Measurements from ENCODE around the gene SPCS2.
"Not testable (repeated sequence)": the region's sequence is repeated elsewhere in the genome, so short reads cannot be mapped to it uniquely, and the experiment has no call there.

Gene SPCS2

DNA sequence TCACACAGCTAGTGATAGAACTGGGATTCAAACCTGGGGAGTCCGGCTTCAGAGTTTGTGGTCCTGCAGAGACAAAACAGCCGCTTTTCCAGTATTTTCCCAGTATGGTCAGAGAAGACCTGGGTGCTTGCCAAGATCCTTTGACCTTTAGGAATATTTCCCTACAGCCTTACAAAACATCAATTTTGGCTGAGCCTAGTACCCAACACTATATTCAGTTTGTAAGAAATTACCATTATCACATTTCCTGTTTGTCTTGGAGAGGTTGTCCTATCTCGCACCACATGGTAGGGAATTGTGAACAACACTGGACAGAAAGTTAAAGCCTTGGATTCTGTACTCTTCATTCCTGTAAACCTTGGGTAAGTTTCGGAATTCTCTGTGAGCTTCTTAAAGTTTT is 29.0 kb downstream of the SPCS2 start:
- no peak for DNase-seq (ENCODE audit: low read depth)
- no peak for TF ChIP-seq CTCF (IDR thresholded peaks at IDR 0.05; ENCODE audit: control insufficient read depth, extremely low read depth, insufficient read depth)

DNA sequence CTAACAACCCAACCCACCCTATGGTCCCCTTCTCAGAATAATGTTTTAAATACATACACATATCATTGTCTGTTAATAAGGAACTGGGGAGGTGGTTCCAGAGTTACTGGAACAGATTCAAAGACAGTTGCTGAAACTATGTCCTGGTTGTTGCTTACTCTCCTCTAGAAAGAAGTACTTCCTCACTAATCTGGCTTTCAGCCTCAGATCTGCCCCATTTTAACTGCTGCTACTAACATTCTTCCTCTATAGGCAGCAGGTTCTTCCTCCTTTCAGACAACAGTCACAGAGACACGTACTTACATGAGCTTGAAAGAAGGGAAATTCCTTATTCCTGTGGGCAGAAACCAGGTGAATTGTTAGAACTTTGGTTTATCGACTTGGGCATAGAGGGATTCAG is 31.6 kb downstream of the SPCS2 start:
- no peak overlapping the region for H3K4me3 ChIP-seq (ENCODE audit: low read depth, low read length)
- no peak for TF ChIP-seq CTCF (IDR thresholded peaks at IDR 0.05; ENCODE audit: control insufficient read depth, extremely low read depth, insufficient read depth)
- no peak for DNase-seq (ENCODE audit: low read depth)

More for the DNA sequence above, 29.0 kb downstream of the SPCS2 start:
- no peak overlapping the region for H3K4me3 ChIP-seq (ENCODE audit: low read depth, low read length)

DNA sequence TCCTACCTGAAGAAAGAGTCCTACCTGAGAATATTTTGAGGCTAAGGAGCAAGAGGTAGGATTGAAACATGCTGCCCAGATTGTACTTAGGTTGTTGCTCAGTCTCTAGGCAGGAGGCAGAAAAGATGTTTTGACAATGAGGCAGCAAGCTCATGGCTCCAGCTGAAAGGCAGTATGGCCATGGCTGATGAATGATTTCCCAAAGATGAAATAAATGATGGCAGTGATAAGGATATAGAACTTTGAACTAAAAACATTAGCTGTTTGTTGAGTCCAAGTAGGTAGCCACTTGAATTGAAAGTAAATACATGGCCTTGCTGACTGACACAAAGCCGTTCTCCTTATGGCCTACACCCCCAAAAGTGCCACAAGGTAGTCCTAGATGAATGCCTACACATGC is 32.8 kb downstream of the SPCS2 start:
- H3K4me3 ChIP-seq (ENCODE audit: low read depth, low read length): no peak overlapping the region
- DNase-seq (ENCODE audit: low read depth): no peak
- TF ChIP-seq CTCF (IDR thresholded peaks at IDR 0.05; ENCODE audit: control insufficient read depth, extremely low read depth, insufficient read depth): no peak

GRCh38 chr11:74984070-74984469 is 35.0 kb downstream of the SPCS2 start:
- TF ChIP-seq CTCF (IDR thresholded peaks at IDR 0.05; ENCODE audit: control insufficient read depth, extremely low read depth, insufficient read depth): no peak
- peak; percentile 81 for DNase-seq (ENCODE audit: low read depth)
- H3K4me3 ChIP-seq (ENCODE audit: low read depth, low read length): no peak overlapping the region

GRCh38 chr11:74984730-74985129 is 35.7 kb downstream of the SPCS2 start:
- no peak for DNase-seq (ENCODE audit: low read depth)

GRCh38 chr11:74988541-74989259 is 39.6 kb downstream of the SPCS2 start, which contains the start of gene NEU3:
Gene NEU3, plus strand, starts transcription at chr11:74988933. Its CDS starts 128 bp downstream, at chr11:74989061.
- no peak for DNase-seq (ENCODE audit: low read depth)
- no peak for TF ChIP-seq CTCF (IDR thresholded peaks at IDR 0.05; ENCODE audit: control insufficient read depth, extremely low read depth, insufficient read depth)
- peak within 1 kb of the TSS; percentile 81 for H3K4me3 ChIP-seq (ENCODE audit: low read depth, low read length)

More at GRCh38 chr11:74984730-74985129, 35.7 kb downstream of the SPCS2 start:
- no peak overlapping the region for H3K4me3 ChIP-seq (ENCODE audit: low read depth, low read length)
- no peak for TF ChIP-seq CTCF (IDR thresholded peaks at IDR 0.05; ENCODE audit: control insufficient read depth, extremely low read depth, insufficient read depth)

- peak overlapping the region; percentile 81 for H3K4me3 ChIP-seq (ENCODE audit: low read depth, low read length)
- TF ChIP-seq CTCF (IDR thresholded peaks at IDR 0.05; ENCODE audit: control insufficient read depth, extremely low read depth, insufficient read depth): no peak
- no peak for DNase-seq (ENCODE audit: low read depth)
Observed at GRCh38 chr11:74989260-74989638, 40.2 kb downstream of the SPCS2 start.

DNA sequence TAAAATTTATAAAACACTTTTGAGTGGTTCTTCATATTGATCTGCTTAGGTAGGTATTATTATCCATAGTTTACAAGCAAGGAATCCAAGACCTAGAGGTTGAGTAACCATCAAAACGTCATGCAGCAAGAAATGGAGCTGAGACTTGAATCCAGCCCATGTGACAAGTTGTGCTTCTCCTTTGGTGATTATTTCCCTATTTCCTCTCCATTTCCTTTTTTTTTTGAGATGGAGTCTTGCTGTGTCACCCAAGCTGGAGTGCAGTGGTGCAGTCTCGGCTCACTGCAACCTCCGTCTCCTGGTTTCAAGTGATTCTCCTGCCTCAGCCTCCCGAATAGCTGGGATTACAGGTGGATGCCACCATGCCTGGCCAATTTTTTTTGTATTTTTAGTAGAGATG is 41.1 kb downstream of the SPCS2 start:
- not testable (repeated sequence) for H3K4me3 ChIP-seq (ENCODE audit: low read depth, low read length); DNase-seq (ENCODE audit: low read depth)
